K562 (cell line): ENCODE measurements around the gene PAFAH2. TPM values are rescaled to one million over a fixed set of nuclear protein-coding genes. Genes with fewer than 3 reads are reported as not detected.

ENCODE experiments used
- COPS2 ChIP-seq: fragments of 450-650 bp; conservative IDR thresholded peaks from 2 replicates; pipeline ENCODE4 v1.6.1; 2016; ENCODE audit warnings: mild to moderate bottlenecking, moderate library complexity
- FOXK1 ChIP-seq: sonication (generic); formaldehyde crosslinking; IDR thresholded peaks from 2 replicates; pipeline ENCODE4 v1.8.0; 2022; ENCODE audit warnings: missing genetic modification reagents, mild to moderate bottlenecking, borderline replicate concordance
- FOXP4 ChIP-seq: sonication (generic); formaldehyde crosslinking; IDR thresholded peaks from 2 replicates; pipeline ENCODE4 v1.8.0; 2022; ENCODE audit warnings: mild to moderate bottlenecking, missing genetic modification reagents, borderline replicate concordance
- GABPA ChIP-seq: fragments of 200-800 bp; sonication (Bioruptor generic); conservative IDR thresholded peaks from 2 replicates; pipeline ENCODE4 v1.6.1; 2016; ENCODE audit warnings: low read depth, missing genetic modification characterization, missing compliant biosample characterization
- KAT2B ChIP-seq: IDR thresholded peaks from one replicate; pipeline ENCODE4 v1.6.1; 2012; ENCODE audit warnings: low read depth, mild to moderate bottlenecking, control low read depth, inconsistent platforms, low read length, moderate library complexity
- MXD1 ChIP-seq: fragments of 250-450 bp; sonication (Bioruptor Pico); IDR thresholded peaks from 2 replicates; pipeline ENCODE4 v1.8.0; 2021; ENCODE audit warnings: borderline replicate concordance, mild to moderate bottlenecking, moderate library complexity; ENCODE audit not compliant: poor library complexity, severe bottlenecking
- SRSF7 ChIP-seq: fragments of 200-400 bp; formaldehyde crosslinking; optimal IDR thresholded peaks from 2 replicates; pipeline ENCODE3; 2017; ENCODE audit warnings: mild to moderate bottlenecking, low read depth, low read length
- ZBTB34 ChIP-seq: fragments of 250-450 bp; sonication (Bioruptor Pico); IDR thresholded peaks from 2 replicates; pipeline ENCODE4 v1.8.0; 2021; ENCODE audit warnings: mild to moderate bottlenecking, moderate library complexity
- ZNF507 ChIP-seq: conservative IDR thresholded peaks from 2 replicates; pipeline ENCODE4 v1.6.1; 2017; ENCODE audit warnings: missing genetic modification characterization, missing compliant biosample characterization
- ZNF609 ChIP-seq: sonication (generic); formaldehyde crosslinking; IDR thresholded peaks from 2 replicates; pipeline ENCODE4 v1.8.1; 2023; ENCODE audit warnings: missing genetic modification reagents, mild to moderate bottlenecking, borderline replicate concordance
- ZNF830 ChIP-seq: fragments of 250-450 bp; sonication (Bioruptor Pico); IDR thresholded peaks from 2 replicates; pipeline ENCODE4 v1.5.0; 2021; ENCODE audit warnings: mild to moderate bottlenecking
- polyA plus RNA-seq, 8 experiments: library from polyadenylated mRNA; depleted of rRNA in 4 of 8; stranded (reverse) in 5 of 8; unstranded in 3 of 8; fragments of >200 nt; fragmentation: Nextera tagmentation in 2 of 8; fragmentation: Illumina TruSeq in 1 of 8; extraction: Ambion mirVana in 2 of 8; extraction: Trizol in 1 of 8; gene quantifications; 2 replicates each; pipeline versions ENCODE4 v1.2.1 to v1.2.3, GENCODE V29; 2011 to 2014; ENCODE audit warnings: inconsistent platforms in 1 of 8, missing spikeins in 1 of 8
- total RNA-seq, 7 experiments: library from RNA; depleted of rRNA in 6 of 7; stranded (reverse); fragments of >200 nt in 6 of 7; fragmentation: Illumina TruSeq in 2 of 7; extraction: Trizol in 2 of 7; gene quantifications; 2 replicates each; pipeline versions ENCODE4 v1.2.1 to v1.2.3, GENCODE V29; 2011 to 2021; ENCODE audit warnings: low replicate concordance in 1 of 7
- TF ChIP-seq, protein P1 (sequence below): sonication (generic); formaldehyde crosslinking; IDR thresholded peaks from 2 replicates; pipeline ENCODE4 v1.8.0; 2023; ENCODE audit warnings: mild to moderate bottlenecking, missing genetic modification reagents

The PAFAH2 gene
- total and polyA plus RNA-seq, 9 of the 15 experiments (the other 6 are each of a cell fraction or from before 2014, with no cell fraction given), result 4.2 to 10.9 (median 6.8) TPM

GRCh38 chr1:25992689-25993171 is 5.1 kb downstream of the PAFAH2 start (continued):
- 0 out of 2 replicates have a peak, but pooled peaks have one; percentile 67 for TF ChIP-seq ZNF609 (CRISPR knock-in tag)
- TF ChIP-seq KAT2B, result no peak
- TF ChIP-seq ZNF830 (CRISPR knock-in tag), result no peak
- peak; percentile 85; the same call in 1 of the 2 replicates for TF ChIP-seq FOXK1 (CRISPR knock-in tag)
- no peak for TF ChIP-seq ZBTB34 (CRISPR knock-in tag)
- no peak for TF ChIP-seq SRSF7
- 0 out of 2 replicates have a peak, but pooled peaks have one; percentile 14 for TF ChIP-seq FOXP4 (CRISPR knock-in tag)
- TF ChIP-seq, protein P1, sequence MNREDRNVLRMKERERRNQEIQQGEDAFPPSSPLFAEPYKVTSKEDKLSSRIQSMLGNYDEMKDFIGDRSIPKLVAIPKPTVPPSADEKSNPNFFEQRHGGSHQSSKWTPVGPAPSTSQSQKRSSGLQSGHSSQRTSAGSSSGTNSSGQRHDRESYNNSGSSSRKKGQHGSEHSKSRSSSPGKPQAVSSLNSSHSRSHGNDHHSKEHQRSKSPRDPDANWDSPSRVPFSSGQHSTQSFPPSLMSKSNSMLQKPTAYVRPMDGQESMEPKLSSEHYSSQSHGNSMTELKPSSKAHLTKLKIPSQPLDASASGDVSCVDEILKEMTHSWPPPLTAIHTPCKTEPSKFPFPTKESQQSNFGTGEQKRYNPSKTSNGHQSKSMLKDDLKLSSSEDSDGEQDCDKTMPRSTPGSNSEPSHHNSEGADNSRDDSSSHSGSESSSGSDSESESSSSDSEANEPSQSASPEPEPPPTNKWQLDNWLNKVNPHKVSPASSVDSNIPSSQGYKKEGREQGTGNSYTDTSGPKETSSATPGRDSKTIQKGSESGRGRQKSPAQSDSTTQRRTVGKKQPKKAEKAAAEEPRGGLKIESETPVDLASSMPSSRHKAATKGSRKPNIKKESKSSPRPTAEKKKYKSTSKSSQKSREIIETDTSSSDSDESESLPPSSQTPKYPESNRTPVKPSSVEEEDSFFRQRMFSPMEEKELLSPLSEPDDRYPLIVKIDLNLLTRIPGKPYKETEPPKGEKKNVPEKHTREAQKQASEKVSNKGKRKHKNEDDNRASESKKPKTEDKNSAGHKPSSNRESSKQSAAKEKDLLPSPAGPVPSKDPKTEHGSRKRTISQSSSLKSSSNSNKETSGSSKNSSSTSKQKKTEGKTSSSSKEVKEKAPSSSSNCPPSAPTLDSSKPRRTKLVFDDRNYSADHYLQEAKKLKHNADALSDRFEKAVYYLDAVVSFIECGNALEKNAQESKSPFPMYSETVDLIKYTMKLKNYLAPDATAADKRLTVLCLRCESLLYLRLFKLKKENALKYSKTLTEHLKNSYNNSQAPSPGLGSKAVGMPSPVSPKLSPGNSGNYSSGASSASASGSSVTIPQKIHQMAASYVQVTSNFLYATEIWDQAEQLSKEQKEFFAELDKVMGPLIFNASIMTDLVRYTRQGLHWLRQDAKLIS (CRISPR knock-in tag), result no peak
- no peak for TF ChIP-seq COPS2
- TF ChIP-seq ZNF507 (tag), result no peak
- no peak for TF ChIP-seq MXD1 (CRISPR knock-in tag)
- TF ChIP-seq GABPA, result no peak
